Type B pancreatic cell (in vitro differentiated cells): ENCODE data around the gene MS4A12. TPM values are rescaled to one million over a fixed set of nuclear protein-coding genes. Genes with fewer than 3 reads are reported as not detected.

ENCODE experiments used
- DNase-seq: peaks from one replicate; pipeline ENCODE4 v3.0.0; 2021; ENCODE audit warnings: mixed read lengths; ENCODE audit not compliant: unreplicated experiment; ENCODE audit errors: extremely low spot score
- H3K27ac Mint-ChIP-seq: 2 replicates; pipeline ENCODE4 v1.8.0; 2021; ENCODE audit warnings: mild to moderate bottlenecking, mixed read lengths
- H3K27me3 Mint-ChIP-seq: 2 replicates; pipeline ENCODE4 v1.8.0; 2021; ENCODE audit warnings: mixed read lengths
- H3K36me3 Mint-ChIP-seq: 2 replicates; pipeline ENCODE4 v1.8.0; 2021; ENCODE audit warnings: mixed read lengths
- H3K4me1 Mint-ChIP-seq: one replicate; pipeline ENCODE4 v1.8.0; 2021; ENCODE audit warnings: mixed read lengths; ENCODE audit not compliant: unreplicated experiment
- H3K4me3 Mint-ChIP-seq: 2 replicates; pipeline ENCODE4 v1.8.0; 2021; ENCODE audit warnings: mild to moderate bottlenecking, mixed read lengths
- H3K9me3 Mint-ChIP-seq: 2 replicates; pipeline ENCODE4 v1.8.0; 2021; ENCODE audit warnings: mixed read lengths
- total RNA-seq: library from RNA; stranded (reverse); gene quantifications from 2 replicates; pipeline ENCODE4 v1.2.1, GENCODE V29; 2021; ENCODE audit warnings: low replicate concordance
- TF ChIP-seq, protein P1 (sequence below): fragments of 200-600 bp; sonication (generic); conservative IDR thresholded peaks from 2 replicates; pipeline ENCODE4 v1.5.0; 2021; ENCODE audit warnings: antibody characterized with exemption, mild to moderate bottlenecking

MS4A12 gene
- total RNA-seq, 1 donor from 2014 or later: not detected

DNA sequence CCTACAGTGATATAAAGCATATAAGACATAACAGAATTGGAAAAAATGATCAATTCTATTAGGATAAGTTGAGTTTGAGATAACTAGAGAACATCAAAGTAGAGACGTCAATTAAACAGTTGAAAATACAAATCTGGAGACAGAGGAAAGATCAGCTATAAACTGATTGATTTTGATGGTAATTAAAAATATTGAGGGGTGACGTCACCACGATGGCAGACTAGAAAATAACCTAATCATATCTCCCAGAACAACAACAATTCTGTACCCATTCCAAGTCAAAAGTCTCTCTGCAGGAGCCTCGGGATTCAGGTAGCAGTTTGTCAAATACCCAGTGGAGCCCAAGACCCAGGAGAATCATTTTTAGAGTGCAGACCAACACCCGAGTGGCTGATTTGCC, 51.5 kb downstream of the MS4A12 start:
- Mint-ChIP-seq H3K4me3 (no peak overlapping the region), H3K36me3 (no peaks in the 10 kb centered on the region), H3K9me3 (no peaks in the 10 kb centered on the region), H3K27ac (no peak overlapping the region), H3K27me3 (no peaks in the 10 kb centered on the region), H3K4me1 (no peaks in the 10 kb centered on the region)
- TF ChIP-seq, protein P1, sequence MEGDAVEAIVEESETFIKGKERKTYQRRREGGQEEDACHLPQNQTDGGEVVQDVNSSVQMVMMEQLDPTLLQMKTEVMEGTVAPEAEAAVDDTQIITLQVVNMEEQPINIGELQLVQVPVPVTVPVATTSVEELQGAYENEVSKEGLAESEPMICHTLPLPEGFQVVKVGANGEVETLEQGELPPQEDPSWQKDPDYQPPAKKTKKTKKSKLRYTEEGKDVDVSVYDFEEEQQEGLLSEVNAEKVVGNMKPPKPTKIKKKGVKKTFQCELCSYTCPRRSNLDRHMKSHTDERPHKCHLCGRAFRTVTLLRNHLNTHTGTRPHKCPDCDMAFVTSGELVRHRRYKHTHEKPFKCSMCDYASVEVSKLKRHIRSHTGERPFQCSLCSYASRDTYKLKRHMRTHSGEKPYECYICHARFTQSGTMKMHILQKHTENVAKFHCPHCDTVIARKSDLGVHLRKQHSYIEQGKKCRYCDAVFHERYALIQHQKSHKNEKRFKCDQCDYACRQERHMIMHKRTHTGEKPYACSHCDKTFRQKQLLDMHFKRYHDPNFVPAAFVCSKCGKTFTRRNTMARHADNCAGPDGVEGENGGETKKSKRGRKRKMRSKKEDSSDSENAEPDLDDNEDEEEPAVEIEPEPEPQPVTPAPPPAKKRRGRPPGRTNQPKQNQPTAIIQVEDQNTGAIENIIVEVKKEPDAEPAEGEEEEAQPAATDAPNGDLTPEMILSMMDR: no peak
- DNase-seq: no peak

Other genes starting within 250 kb of the MS4A12 start
- gene MS4A4E, start 249.6 kb upstream of the MS4A12 start, total RNA-seq: 0.33 TPM in 1 of 2 replicates, not detected in the other
- not detected in 2 replicates for gene MS4A4A, start 212.1 kb upstream of the MS4A12 start, total RNA-seq
- gene MS4A6E, start 165.5 kb upstream of the MS4A12 start, total RNA-seq: not detected in 2 replicates
- not detected in 2 replicates for gene MS4A7, start 114.2 kb upstream of the MS4A12 start, total RNA-seq
- gene MS4A14, start 96.3 kb upstream of the MS4A12 start, total RNA-seq: not detected in 2 replicates
- gene MS4A5, start 63.2 kb upstream of the MS4A12 start, total RNA-seq: not detected in 2 replicates
- gene MS4A1, start 36.9 kb upstream of the MS4A12 start, total RNA-seq: not detected in 2 replicates
- not detected in 2 replicates for gene MS4A13, start 22.6 kb downstream of the MS4A12 start, total RNA-seq
- 2.7 and 2.8 TPM in 2 replicates for gene MS4A8, start 206.8 kb downstream of the MS4A12 start, total RNA-seq
- gene MS4A18, start 231.9 kb downstream of the MS4A12 start, total RNA-seq: 0.75 and 3.5 TPM in 2 replicates